K562 (cell line): Measurements from ENCODE around the gene TRAPPC8. TPM values are rescaled to one million over a fixed set of nuclear protein-coding genes. Genes with fewer than 3 reads are reported as not detected.

Experiments
- ATAC-seq: fragments of 200-7000 bp; cut with Tn5 transposase; 3 replicates; pipeline ENCODE4 v1.9.1; 2020; ENCODE audit warnings: moderate library complexity
- BruUV-seq: library from RNA; stranded (reverse); fragments of 400-500 nt; replicated peaks from 2 replicates; lab custom pipeline; 2021; lab: Mats Ljungman, UMichigan
- CTCF ChIA-PET: fragments of 300-600 bp; formaldehyde crosslinking; extraction: SDS; loops from one replicate; lab custom pipeline; 2021; ENCODE audit warnings: low intra/inter-chr PET ratio; lab: Yijun Ruan, JAX
- POLR2A ChIA-PET: fragments of 300-600, 350-650 bp; sonication (Branson Sonifier 250); formaldehyde crosslinking; extraction: SDS; loops from one replicate; lab custom pipeline; 2021; ENCODE audit warnings: antibody characterized with exemption, inconsistent platforms; lab: Yijun Ruan, JAX
- DNase-seq, 4 experiments: peaks; one replicate each; pipeline versions ENCODE4 v3.0.0 to v3.0.0-alpha.2; 2011 to 2018; ENCODE audit warnings: low spot score in 3 of 4, mixed read lengths in 3 of 4; ENCODE audit errors: extremely low read depth in 1 of 4
- FAIRE-seq: peaks from 2 replicates; lab custom pipeline; 2011; peaks lifted over from hg19 to GRCh38; lab: Jason Lieb, UNC
- H2AFZ ChIP-seq: 2 replicates; pipeline ENCODE4 v1.6.0; 2011; ENCODE audit warnings: low read depth, low read length, control low read depth, inconsistent platforms
- H3K27ac ChIP-seq: fragments of 200-600 bp; 3 replicates; pipeline ENCODE4 v1.8.0; 2011; ENCODE audit warnings: low read depth, mild to moderate bottlenecking, control low read depth, inconsistent platforms, low read length, moderate library complexity, mixed read lengths; ENCODE audit errors: extremely low read depth
- H3K27me3 ChIP-seq, 2 experiments: fragments of 300-600 bp in 1 of 2; 2 replicates in 1 of 2; 3 replicates in 1 of 2; pipeline versions ENCODE4 v1.6.0 to v1.8.0; 2011; ENCODE audit warnings: inconsistent platforms in 2 of 2, low read length in 2 of 2, mild to moderate bottlenecking in 1 of 2, mixed read lengths in 1 of 2, moderate library complexity in 1 of 2; ENCODE audit not compliant: control insufficient read depth in 2 of 2, insufficient read depth in 2 of 2
- H3K36me3 ChIP-seq: fragments of 300-600 bp; 3 replicates; pipeline ENCODE4 v1.8.0; 2011; ENCODE audit warnings: mild to moderate bottlenecking, low read length, inconsistent platforms; ENCODE audit not compliant: control insufficient read depth, insufficient read depth
- H3K4me1 ChIP-seq, 2 experiments: fragments of 200-600 bp in 1 of 2; replicated peaks in 1 of 2; 2 replicates in 1 of 2; 3 replicates in 1 of 2; pipeline versions ENCODE4 v1.5.1 to v1.8.0; 2011; ENCODE audit warnings: inconsistent platforms in 2 of 2, low read length in 2 of 2, mild to moderate bottlenecking in 1 of 2, mixed read lengths in 1 of 2, moderate library complexity in 1 of 2; ENCODE audit not compliant: control insufficient read depth in 2 of 2, insufficient read depth in 2 of 2
- H3K4me2 ChIP-seq: 2 replicates; pipeline ENCODE4 v1.6.1; 2011; ENCODE audit warnings: low read length, control low read depth, inconsistent platforms, mixed read lengths; ENCODE audit not compliant: insufficient read depth
- H3K4me3 ChIP-seq: fragments of 200-600 bp; sonication (generic), shearing (Covaris generic); 2 replicates; pipeline ENCODE4 v1.5.1; 2016; ENCODE audit warnings: control low read depth, inconsistent platforms
- H3K79me2 ChIP-seq: fragments of 200-600 bp; 3 replicates; pipeline ENCODE4 v1.8.0; 2011; ENCODE audit warnings: low read length, inconsistent platforms; ENCODE audit not compliant: control insufficient read depth, insufficient read depth
- H3K9ac ChIP-seq, 2 experiments: 2 replicates each; pipeline versions ENCODE4 v1.6.0 to v1.6.1; 2011; ENCODE audit warnings: low read depth in 2 of 2, low read length in 2 of 2, control low read depth in 1 of 2, inconsistent platforms in 1 of 2, mild to moderate bottlenecking in 1 of 2, mixed read lengths in 1 of 2; ENCODE audit not compliant: insufficient read depth in 1 of 2
- H3K9me1 ChIP-seq: one replicate; pipeline ENCODE4 v1.6.0; 2011; ENCODE audit warnings: inconsistent platforms, mild to moderate bottlenecking, low read length, moderate library complexity; ENCODE audit not compliant: control insufficient read depth, insufficient read depth
- H3K9me3 ChIP-seq: replicated peaks from 2 replicates; pipeline ENCODE4 v1.5.1; 2011; ENCODE audit warnings: low read depth, low read length, inconsistent platforms; ENCODE audit not compliant: control insufficient read depth, insufficient read depth
- H4K20me1 ChIP-seq: replicated peaks from 2 replicates; pipeline ENCODE4 v1.6.1; 2011; ENCODE audit warnings: low read length, inconsistent platforms, mixed read lengths; ENCODE audit not compliant: control insufficient read depth, insufficient read depth
- FUS ChIP-seq: fragments of 200-400 bp; formaldehyde crosslinking; optimal IDR thresholded peaks from 2 replicates; pipeline ENCODE3; 2017; ENCODE audit warnings: low read depth, low read length
- MCM2 ChIP-seq: fragments of 450-650 bp; IDR thresholded peaks from 2 replicates; pipeline ENCODE4 v1.6.1; 2017; ENCODE audit warnings: low read depth, mild to moderate bottlenecking
- NFXL1 ChIP-seq: fragments of 450-650 bp; formaldehyde crosslinking; IDR thresholded peaks from 2 replicates; pipeline ENCODE4 v1.4.0; 2021; ENCODE audit warnings: mild to moderate bottlenecking
- STAT5B ChIP-seq: fragments of 250-450 bp; sonication (Bioruptor Pico); IDR thresholded peaks from 2 replicates; pipeline ENCODE4 v1.8.0; 2021; ENCODE audit warnings: mild to moderate bottlenecking, inconsistent platforms
- TSC22D4 ChIP-seq: fragments of 450-650 bp; IDR thresholded peaks from 2 replicates; pipeline ENCODE4 v1.6.1; 2016; ENCODE audit warnings: missing genetic modification characterization, missing biosample characterization, control low read depth
- ZNF354B ChIP-seq: fragments of 250-450 bp; sonication (Bioruptor Pico); IDR thresholded peaks from 2 replicates; pipeline ENCODE4 v1.4.0; 2020
- ZNF766 ChIP-seq: fragments of 200-800 bp; sonication (Bioruptor generic); conservative IDR thresholded peaks from 2 replicates; pipeline ENCODE4 v1.6.1; 2016; ENCODE audit warnings: missing genetic modification characterization, missing compliant biosample characterization
- ZNF79 ChIP-seq: fragments of 250-450 bp; sonication (Bioruptor Pico); IDR thresholded peaks from 2 replicates; pipeline ENCODE4 v1.4.0; 2020; ENCODE audit warnings: low read depth, mild to moderate bottlenecking, moderate library complexity
- WGBS: fragments of 100-300 bp; shearing (Covaris generic); methylation state at CpG from one replicate; pipeline ENCODE4 v1.1.6; 2016; ENCODE audit warnings: low coverage, mixed read lengths; ENCODE audit not compliant: insufficient coverage; ENCODE audit errors: missing lambda C conversion rate; 5-methylcytosine and 5-hydroxymethylcytosine counted together
- in situ Hi-C: fragments of 300-500 bp; cut with MboI; formaldehyde crosslinking; loops from 4 replicates; pipeline ENCODE4 v1.15.0; 2018; ENCODE audit warnings: inconsistent platforms, mixed read lengths
- intact Hi-C: fragments of 100-400 bp; cut with micrococcal nuclease; formaldehyde crosslinking; loops from 2 replicates; pipeline ENCODE4 v1.14.2; 2022
- polyA plus RNA-seq, 8 experiments: library from polyadenylated mRNA; depleted of rRNA in 4 of 8; stranded (reverse) in 5 of 8; unstranded in 3 of 8; fragments of >200 nt; fragmentation: Nextera tagmentation in 2 of 8; fragmentation: Illumina TruSeq in 1 of 8; extraction: Ambion mirVana in 2 of 8; extraction: Trizol in 1 of 8; gene quantifications; 2 replicates each; pipeline versions ENCODE4 v1.2.1 to v1.2.3, GENCODE V29; 2011 to 2014; ENCODE audit warnings: inconsistent platforms in 1 of 8, missing spikeins in 1 of 8
- total RNA-seq, 7 experiments: library from RNA; depleted of rRNA in 6 of 7; stranded (reverse); fragments of >200 nt in 6 of 7; fragmentation: Illumina TruSeq in 2 of 7; extraction: Trizol in 2 of 7; gene quantifications; 2 replicates each; pipeline versions ENCODE4 v1.2.1 to v1.2.3, GENCODE V29; 2011 to 2021; ENCODE audit warnings: low replicate concordance in 1 of 7
- TF ChIP-seq, protein P1 (sequence below), 2 experiments: fragments of 450-650 bp in 1 of 2; sonication (generic) in 1 of 2; formaldehyde crosslinking in 1 of 2; IDR thresholded peaks; 2 replicates each; pipeline versions ENCODE4 v1.7.1 to v1.9.0; 2016 to 2022; ENCODE audit warnings: inconsistent platforms in 1 of 2, mild to moderate bottlenecking in 1 of 2, missing genetic modification reagents in 1 of 2
- TF ChIP-seq, protein P2 (sequence below), 2 experiments: fragments of 450-650 bp in 1 of 2; IDR thresholded peaks; 2 replicates each; pipeline ENCODE4 v1.6.1; 2011 to 2017; ENCODE audit warnings: low read depth in 2 of 2, antibody characterized with exemption in 1 of 2, borderline replicate concordance in 1 of 2, low read length in 1 of 2, mild to moderate bottlenecking in 1 of 2, mixed read lengths in 1 of 2; ENCODE audit not compliant: control insufficient read depth in 1 of 2

TRAPPC8 gene
- total and polyA plus RNA-seq, 9 of the 15 experiments (the other 6 are each of a cell fraction or from before 2014, with no cell fraction given) = 20.1 to 111 (median 35.6) TPM

DNA sequence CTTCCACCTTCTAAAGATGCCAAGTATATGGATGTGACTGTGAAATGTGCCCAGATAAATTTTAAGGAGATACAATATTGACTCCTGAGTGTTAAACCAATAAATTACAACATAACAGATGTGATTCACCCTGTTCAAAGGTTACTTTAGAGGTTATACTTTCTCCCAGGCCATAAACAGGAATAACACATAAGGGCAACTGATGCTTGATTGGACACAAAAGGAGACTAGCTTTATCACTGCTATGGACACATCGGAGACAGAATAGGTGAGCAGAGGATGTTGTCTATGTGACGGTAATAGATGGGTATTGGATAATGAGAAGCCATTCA is 150.4 kb downstream of the TRAPPC8 start:
- intact Hi-C loops = no loop called here
- H4K20me1 ChIP-seq = no peaks in the 10 kb centered on the region
- no peaks in the 10 kb centered on the region for H3K9me3 ChIP-seq
- H3K36me3 ChIP-seq = no peaks in the 10 kb centered on the region
- POLR2A ChIA-PET = interaction anchor here (0.9 kb wide), 1 partner anchor 62 kb away, joined by 3 read pairs; no protein-coding TSS in a partner anchor
- FAIRE-seq (no peak), DNase-seq (no peak), ATAC-seq (no peak)
- H3K27ac ChIP-seq = no peak overlapping the region
- H3K9ac ChIP-seq = no peak overlapping the region
- H3K4me1 ChIP-seq = no peaks in the 10 kb centered on the region
- H3K79me2 ChIP-seq = no peaks in the 10 kb centered on the region
- 0% methylated on average over 2 of the region's 2 CpGs for WGBS
- no peak overlapping the region for H3K4me2 ChIP-seq
- CTCF ChIA-PET = no interaction called here
- no peaks in the 10 kb centered on the region for H3K9me1 ChIP-seq
- H3K27me3 ChIP-seq = no peaks in the 10 kb centered on the region
- H2AFZ ChIP-seq = no peak overlapping the region
- in situ Hi-C loops = no loop called here
- no peak overlapping the region for H3K4me3 ChIP-seq
- no TSS peak for BruUV-seq
- no peak for TF ChIP-seq NFXL1 (CRISPR knock-in tag)
- TF ChIP-seq, protein P1, sequence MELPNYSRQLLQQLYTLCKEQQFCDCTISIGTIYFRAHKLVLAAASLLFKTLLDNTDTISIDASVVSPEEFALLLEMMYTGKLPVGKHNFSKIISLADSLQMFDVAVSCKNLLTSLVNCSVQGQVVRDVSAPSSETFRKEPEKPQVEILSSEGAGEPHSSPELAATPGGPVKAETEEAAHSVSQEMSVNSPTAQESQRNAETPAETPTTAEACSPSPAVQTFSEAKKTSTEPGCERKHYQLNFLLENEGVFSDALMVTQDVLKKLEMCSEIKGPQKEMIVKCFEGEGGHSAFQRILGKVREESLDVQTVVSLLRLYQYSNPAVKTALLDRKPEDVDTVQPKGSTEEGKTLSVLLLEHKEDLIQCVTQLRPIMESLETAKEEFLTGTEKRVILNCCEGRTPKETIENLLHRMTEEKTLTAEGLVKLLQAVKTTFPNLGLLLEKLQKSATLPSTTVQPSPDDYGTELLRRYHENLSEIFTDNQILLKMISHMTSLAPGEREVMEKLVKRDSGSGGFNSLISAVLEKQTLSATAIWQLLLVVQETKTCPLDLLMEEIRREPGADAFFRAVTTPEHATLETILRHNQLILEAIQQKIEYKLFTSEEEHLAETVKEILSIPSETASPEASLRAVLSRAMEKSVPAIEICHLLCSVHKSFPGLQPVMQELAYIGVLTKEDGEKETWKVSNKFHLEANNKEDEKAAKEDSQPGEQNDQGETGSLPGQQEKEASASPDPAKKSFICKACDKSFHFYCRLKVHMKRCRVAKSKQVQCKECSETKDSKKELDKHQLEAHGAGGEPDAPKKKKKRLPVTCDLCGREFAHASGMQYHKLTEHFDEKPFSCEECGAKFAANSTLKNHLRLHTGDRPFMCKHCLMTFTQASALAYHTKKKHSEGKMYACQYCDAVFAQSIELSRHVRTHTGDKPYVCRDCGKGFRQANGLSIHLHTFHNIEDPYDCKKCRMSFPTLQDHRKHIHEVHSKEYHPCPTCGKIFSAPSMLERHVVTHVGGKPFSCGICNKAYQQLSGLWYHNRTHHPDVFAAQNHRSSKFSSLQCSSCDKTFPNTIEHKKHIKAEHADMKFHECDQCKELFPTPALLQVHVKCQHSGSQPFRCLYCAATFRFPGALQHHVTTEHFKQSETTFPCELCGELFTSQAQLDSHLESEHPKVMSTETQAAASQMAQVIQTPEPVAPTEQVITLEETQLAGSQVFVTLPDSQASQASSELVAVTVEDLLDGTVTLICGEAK (IDR thresholded peaks at IDR 0.05) = no peak
- TF ChIP-seq, protein P1 (CRISPR knock-in tag; IDR thresholded peaks at IDR 0.05) = no peak
- TF ChIP-seq FUS = no peak
- no peak for TF ChIP-seq ZNF79 (CRISPR knock-in tag)
- no peak for TF ChIP-seq STAT5B (CRISPR knock-in tag)
- no peak for TF ChIP-seq TSC22D4
- TF ChIP-seq ZNF766 (CRISPR knock-in tag) = no peak
- no peak for TF ChIP-seq ZNF354B
- TF ChIP-seq MCM2 = no peak
- TF ChIP-seq, protein P2, sequence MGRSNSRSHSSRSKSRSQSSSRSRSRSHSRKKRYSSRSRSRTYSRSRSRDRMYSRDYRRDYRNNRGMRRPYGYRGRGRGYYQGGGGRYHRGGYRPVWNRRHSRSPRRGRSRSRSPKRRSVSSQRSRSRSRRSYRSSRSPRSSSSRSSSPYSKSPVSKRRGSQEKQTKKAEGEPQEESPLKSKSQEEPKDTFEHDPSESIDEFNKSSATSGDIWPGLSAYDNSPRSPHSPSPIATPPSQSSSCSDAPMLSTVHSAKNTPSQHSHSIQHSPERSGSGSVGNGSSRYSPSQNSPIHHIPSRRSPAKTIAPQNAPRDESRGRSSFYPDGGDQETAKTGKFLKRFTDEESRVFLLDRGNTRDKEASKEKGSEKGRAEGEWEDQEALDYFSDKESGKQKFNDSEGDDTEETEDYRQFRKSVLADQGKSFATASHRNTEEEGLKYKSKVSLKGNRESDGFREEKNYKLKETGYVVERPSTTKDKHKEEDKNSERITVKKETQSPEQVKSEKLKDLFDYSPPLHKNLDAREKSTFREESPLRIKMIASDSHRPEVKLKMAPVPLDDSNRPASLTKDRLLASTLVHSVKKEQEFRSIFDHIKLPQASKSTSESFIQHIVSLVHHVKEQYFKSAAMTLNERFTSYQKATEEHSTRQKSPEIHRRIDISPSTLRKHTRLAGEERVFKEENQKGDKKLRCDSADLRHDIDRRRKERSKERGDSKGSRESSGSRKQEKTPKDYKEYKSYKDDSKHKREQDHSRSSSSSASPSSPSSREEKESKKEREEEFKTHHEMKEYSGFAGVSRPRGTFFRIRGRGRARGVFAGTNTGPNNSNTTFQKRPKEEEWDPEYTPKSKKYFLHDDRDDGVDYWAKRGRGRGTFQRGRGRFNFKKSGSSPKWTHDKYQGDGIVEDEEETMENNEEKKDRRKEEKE (IDR thresholded peaks at IDR 0.05; ENCODE audit: borderline replicate concordance in 1 of 2, control insufficient read depth in 1 of 2, low read depth in 2 of 2, low read length in 1 of 2) = no peak
